ENCODE results near the gene C1orf50. TPM values are rescaled to one million over a fixed set of nuclear protein-coding genes. Genes with fewer than 3 reads are reported as not detected.
"Not testable (repeated sequence)": the region's sequence is repeated elsewhere in the genome, so short reads cannot be mapped to it uniquely, and the experiment has no call there.

C1orf50 gene
- total RNA-seq, 6 donors from 2014 or later, result 0.55 to 7.4 (median 2.5) TPM

GRCh38 chr1:42806171-42806570 is 39.1 kb downstream of the C1orf50 start:
- no peaks in the 10 kb centered on the region for H3K4me1 ChIP-seq
- no peak for ATAC-seq (ENCODE audit: low FRiP score in 2 of 2)
- H3K9me3 ChIP-seq, result no peaks in the 10 kb centered on the region
- no peak for DNase-seq
- H3K4me3 ChIP-seq, result no peak overlapping the region
- no peak overlapping the region for H3K27ac ChIP-seq
- no peak for TF ChIP-seq EP300 (IDR thresholded peaks at IDR 0.05)
- TF ChIP-seq POLR2A (IDR thresholded peaks at IDR 0.05), result no peak
- TF ChIP-seq CTCF (IDR thresholded peaks at IDR 0.05), result no peak
- TF ChIP-seq POLR2AphosphoS5 (IDR thresholded peaks at IDR 0.05), result no peak
- H3K27me3 ChIP-seq, result no peaks in the 10 kb centered on the region
- peaks cover 0 to 16% (median 2%) of the 10 kb centered on the region in 4 donors for H3K36me3 ChIP-seq

GRCh38 chr1:42806593-42806992 is 39.5 kb downstream of the C1orf50 start:
- H3K9me3 ChIP-seq, result no peaks in the 10 kb centered on the region
- DNase-seq (no peak), ATAC-seq (ENCODE audit: low FRiP score in 2 of 2) (no peak)
- no peak overlapping the region for H3K4me3 ChIP-seq
- peaks cover 0 to 18% (median 2%) of the 10 kb centered on the region in 4 donors for H3K36me3 ChIP-seq
- 94 to 97% methylated on average over 5 of the region's 5 CpGs for WGBS, 2 donors
- H3K4me1 ChIP-seq, result no peaks in the 10 kb centered on the region
- H3K27me3 ChIP-seq, result no peaks in the 10 kb centered on the region
- no peak for TF ChIP-seq CTCF (IDR thresholded peaks at IDR 0.05)
- no peak for TF ChIP-seq POLR2AphosphoS5 (IDR thresholded peaks at IDR 0.05)
- no peak for TF ChIP-seq EP300 (IDR thresholded peaks at IDR 0.05)
- TF ChIP-seq POLR2A (IDR thresholded peaks at IDR 0.05), result no peak
- no peak overlapping the region for H3K27ac ChIP-seq

- Histone ChIP-seq H3K9me3 (no peaks in the 10 kb centered on the region), H3K27ac (no peak overlapping the region), H3K27me3 (no peaks in the 10 kb centered on the region), H3K4me3 (no peak overlapping the region), H3K4me1 (no peaks in the 10 kb centered on the region), H3K36me3 (peaks cover 0 to 18% (median 2%) of the 10 kb centered on the region in 4 donors)
- DNase-seq (no peak), ATAC-seq (ENCODE audit: low FRiP score in 2 of 2) (no peak)
- TF ChIP-seq CTCF (IDR thresholded peaks at IDR 0.05), result no peak
- no peak for TF ChIP-seq POLR2AphosphoS5 (IDR thresholded peaks at IDR 0.05)
- no peak for TF ChIP-seq POLR2A (IDR thresholded peaks at IDR 0.05)
- TF ChIP-seq EP300 (IDR thresholded peaks at IDR 0.05), result no peak
Measured at GRCh38 chr1:42807056-42807668, 40.1 kb downstream of the C1orf50 start.

DNA sequence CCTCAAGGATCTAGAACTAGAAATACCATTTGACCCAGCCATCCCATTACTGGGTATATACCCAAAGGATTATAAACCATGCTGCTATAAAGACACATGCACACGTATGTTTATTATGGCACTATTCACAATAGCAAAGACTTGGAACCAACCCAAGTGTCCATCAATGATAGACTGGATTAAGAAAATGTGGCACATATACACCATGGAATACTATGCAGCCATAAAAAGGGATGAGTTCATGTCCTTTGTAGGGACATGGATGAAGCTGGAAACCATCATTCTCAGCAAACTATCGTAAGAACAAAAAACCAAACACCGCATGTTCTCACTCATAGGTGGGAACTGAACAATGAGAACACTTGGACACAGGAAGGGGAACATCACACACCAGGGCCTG is 47.8 kb downstream of the C1orf50 start:
- H3K4me1 ChIP-seq, result peaks cover 17 to 26% (median 20%) of the 10 kb centered on the region in 4 donors
- not testable (repeated sequence) for H3K36me3 ChIP-seq; DNase-seq; H3K9me3 ChIP-seq; H3K4me3 ChIP-seq; H3K27me3 ChIP-seq; H3K27ac ChIP-seq; ATAC-seq (ENCODE audit: low FRiP score in 2 of 2)
- 90 to 100% methylated on average over 3 of the region's 3 CpGs for WGBS, 2 donors

DNA sequence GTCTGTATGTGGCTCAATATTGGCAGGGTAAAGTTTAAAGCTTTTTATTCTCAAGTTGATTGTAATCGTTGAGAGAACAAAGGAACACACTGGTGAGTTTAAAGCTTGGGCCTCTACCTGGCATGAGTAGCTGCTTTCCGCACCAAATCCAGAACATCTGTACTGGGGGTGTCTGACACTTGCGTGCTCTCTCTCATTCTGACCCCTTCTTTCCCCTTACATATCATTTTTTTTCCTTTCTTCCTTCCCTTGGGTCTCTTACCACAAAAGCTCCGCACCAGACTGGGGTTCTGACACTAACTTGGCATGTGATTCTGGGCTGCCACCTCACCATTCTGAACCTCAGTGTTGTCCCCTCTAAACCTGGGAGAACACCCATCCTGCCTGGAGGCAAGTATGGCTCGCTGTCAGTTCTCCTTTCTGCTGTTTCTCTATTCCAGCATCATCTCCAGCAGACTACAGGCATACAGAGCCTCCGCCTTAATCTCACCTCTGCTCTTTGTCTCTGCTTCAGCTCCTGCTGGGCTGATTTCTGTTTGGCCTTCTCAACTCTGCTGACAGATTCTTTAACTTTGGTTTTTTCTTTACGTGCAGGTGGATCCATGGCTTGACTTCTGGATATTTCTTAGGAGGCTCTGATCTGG is 49.0 kb downstream of the C1orf50 start:
- H3K27ac ChIP-seq, result peak overlapping the region; percentile 97 to 98 (median 98)
- TF ChIP-seq EP300 (IDR thresholded peaks at IDR 0.05), result no peak
- no peak for TF ChIP-seq POLR2A (IDR thresholded peaks at IDR 0.05)
- H3K36me3 ChIP-seq, result peaks cover 0 to 3% (median 0%) of the 10 kb centered on the region in 4 donors
- WGBS, 2 donors, result 28 to 30% methylated on average over 7 of the region's 7 CpGs
- peak overlapping the region in 3 of 4 donors; percentile 63 to 75 (median 68) for H3K4me3 ChIP-seq
- no peaks in the 10 kb centered on the region for H3K27me3 ChIP-seq
- H3K4me1 ChIP-seq, result peaks cover 17 to 26% (median 20%) of the 10 kb centered on the region in 4 donors
- peak in 1 of 2 donors; percentile 9 for ATAC-seq (ENCODE audit: low FRiP score in 2 of 2)
- H3K9me3 ChIP-seq, result no peaks in the 10 kb centered on the region
- DNase-seq, result no peak

All from upper lobe of left lung (tissue), 6 donors.